GM23338 (cell line): ENCODE data around the gene PSMD3. TPM values are rescaled to one million over a fixed set of nuclear protein-coding genes. Genes with fewer than 3 reads are reported as not detected.

Experiments
- ATAC-seq: fragments of 200-7000 bp; cut with Tn5 transposase; 3 replicates; pipeline ENCODE4 v1.9.1; 2020
- DNase-seq: peaks from one replicate; pipeline ENCODE4 v3.0.0-alpha.2; 2015; ENCODE audit warnings: low spot score
- H2AFZ ChIP-seq: fragments of 200-600 bp; sonication (generic); 2 replicates; pipeline ENCODE4 v1.8.0; 2016; ENCODE audit warnings: antibody characterized with exemption, mild to moderate bottlenecking, moderate library complexity
- H3F3A ChIP-seq: fragments of 200-600 bp; sonication (generic); replicated peaks from 2 replicates; pipeline ENCODE4 v1.8.0; 2017; ENCODE audit warnings: antibody characterized with exemption, mixed run types, low read depth
- H3K27ac ChIP-seq: fragments of 200-600 bp; sonication (generic); 2 replicates; pipeline ENCODE4 v1.6.1; 2016; ENCODE audit warnings: low read depth
- H3K27me3 ChIP-seq: fragments of 200-600 bp; sonication (generic); 2 replicates; pipeline ENCODE4 v1.8.0; 2016; ENCODE audit warnings: mild to moderate bottlenecking, mixed run types, moderate library complexity; ENCODE audit not compliant: insufficient read depth
- H3K36me3 ChIP-seq: fragments of 200-600 bp; sonication (generic); 2 replicates; pipeline ENCODE4 v1.8.0; 2016; ENCODE audit warnings: mild to moderate bottlenecking; ENCODE audit not compliant: insufficient read depth
- H3K4me1 ChIP-seq: fragments of 200-600 bp; sonication (generic); 2 replicates; pipeline ENCODE4 v1.8.0; 2016; ENCODE audit warnings: mild to moderate bottlenecking, moderate library complexity; ENCODE audit not compliant: insufficient read depth
- H3K4me2 ChIP-seq: fragments of 200-600 bp; sonication (generic); 2 replicates; pipeline ENCODE4 v1.7.1; 2017; ENCODE audit warnings: mixed run types
- H3K4me3 ChIP-seq: fragments of 200-600 bp; sonication (generic); 2 replicates; pipeline ENCODE4 v1.6.1; 2016; ENCODE audit warnings: mixed run types
- H3K79me2 ChIP-seq: fragments of 200-600 bp; sonication (generic); replicated peaks from 2 replicates; pipeline ENCODE4 v1.8.0; 2017; ENCODE audit warnings: mild to moderate bottlenecking; ENCODE audit not compliant: insufficient read depth
- H3K9me2 ChIP-seq: fragments of 200-600 bp; sonication (generic); 2 replicates; pipeline ENCODE4 v1.8.0; 2017; ENCODE audit not compliant: insufficient read depth
- H4K20me1 ChIP-seq: fragments of 200-600 bp; sonication (generic); replicated peaks from 2 replicates; pipeline ENCODE4 v1.8.0; 2017; ENCODE audit warnings: mild to moderate bottlenecking; ENCODE audit not compliant: insufficient read depth
- H3K27ac Mint-ChIP-seq: 2 replicates; pipeline ENCODE4 v1.8.0; 2020; ENCODE audit warnings: inconsistent platforms, mild to moderate bottlenecking, moderate library complexity, mixed read lengths
- H3K27me3 Mint-ChIP-seq: 3 replicates; pipeline ENCODE4 v1.8.0; 2022; ENCODE audit warnings: low read depth, mild to moderate bottlenecking, moderate library complexity, mixed read lengths, inconsistent platforms; ENCODE audit not compliant: insufficient read depth, poor library complexity
- H3K36me3 Mint-ChIP-seq: 3 replicates; pipeline ENCODE4 v1.8.0; 2021; ENCODE audit warnings: low read depth, mild to moderate bottlenecking, inconsistent platforms, moderate library complexity, mixed read lengths
- H3K4me1 Mint-ChIP-seq: 3 replicates; pipeline ENCODE4 v1.8.0; 2020; ENCODE audit warnings: mild to moderate bottlenecking, inconsistent platforms, mixed read lengths
- H3K4me3 Mint-ChIP-seq: 3 replicates; pipeline ENCODE4 v1.8.0; 2021; ENCODE audit warnings: moderate library complexity, mild to moderate bottlenecking, inconsistent platforms, mixed read lengths
- H3K9me3 Mint-ChIP-seq: 3 replicates; pipeline ENCODE4 v1.8.0; 2020; ENCODE audit warnings: moderate library complexity, mild to moderate bottlenecking, inconsistent platforms, mixed read lengths
- CREB1 ChIP-seq: fragments of 250-450 bp; sonication (Bioruptor Pico); IDR thresholded peaks from 2 replicates; pipeline ENCODE4 v1.5.0; 2020; ENCODE audit warnings: low read depth, mild to moderate bottlenecking, moderate library complexity
- EZH2 ChIP-seq: fragments of 200-600 bp; sonication (generic); IDR thresholded peaks from one replicate; pipeline ENCODE4 v1.8.0; 2017; ENCODE audit warnings: antibody characterized with exemption, mild to moderate bottlenecking, low read depth; ENCODE audit not compliant: unreplicated experiment
- EZH2phosphoT487 ChIP-seq: fragments of 200-600 bp; sonication (generic); IDR thresholded peaks from one replicate; pipeline ENCODE4 v1.8.1; 2018; ENCODE audit warnings: antibody characterized with exemption; ENCODE audit not compliant: unreplicated experiment
- JUNB ChIP-seq: IDR thresholded peaks from one replicate; pipeline ENCODE4 v1.6.1; 2016; ENCODE audit warnings: antibody characterized with exemption; ENCODE audit not compliant: unreplicated experiment
- NANOG ChIP-seq: IDR thresholded peaks from 2 replicates; pipeline ENCODE4 v1.6.1; 2016; ENCODE audit warnings: antibody characterized with exemption, borderline replicate concordance
- POLR2AphosphoS5 ChIP-seq: IDR thresholded peaks from 2 replicates; pipeline ENCODE4 v1.6.1; 2016; ENCODE audit warnings: antibody characterized with exemption, low read depth
- STAT1 ChIP-seq: IDR thresholded peaks from one replicate; pipeline ENCODE4 v1.6.1; 2016; ENCODE audit warnings: antibody characterized with exemption; ENCODE audit not compliant: unreplicated experiment
- ZNF114 ChIP-seq: fragments of 250-450 bp; sonication (Bioruptor Pico); IDR thresholded peaks from 2 replicates; pipeline ENCODE4 v1.5.0; 2020; ENCODE audit warnings: mild to moderate bottlenecking, moderate library complexity
- ZNF331 ChIP-seq: fragments of 250-450 bp; sonication (Bioruptor Pico); IDR thresholded peaks from 2 replicates; pipeline ENCODE4 v1.5.0; 2020; ENCODE audit warnings: low read depth, mild to moderate bottlenecking, moderate library complexity
- polyA plus RNA-seq: library from polyadenylated mRNA; unstranded; fragments of >200 nt; fragmentation: Nextera tagmentation; extraction: Ambion mirVana; gene quantifications from 2 replicates; pipeline ENCODE4 v1.2.1, GENCODE V29; 2016
- total RNA-seq: library from RNA; depleted of rRNA; stranded (reverse); fragments of >200 nt; shearing (Covaris generic); gene quantifications from 2 replicates; pipeline ENCODE4 v1.2.3, GENCODE V29; 2014
- TF ChIP-seq, protein P1 (sequence below): fragments of 250-450 bp; sonication (Bioruptor Pico); IDR thresholded peaks from 2 replicates; pipeline ENCODE4 v1.5.0; 2020; ENCODE audit warnings: mild to moderate bottlenecking, moderate library complexity
- TF ChIP-seq, protein P2 (sequence below): IDR thresholded peaks from one replicate; pipeline ENCODE4 v1.6.1; 2018; ENCODE audit warnings: antibody characterized with exemption; ENCODE audit not compliant: unreplicated experiment

The PSMD3 gene
- total and polyA plus RNA-seq, 2 experiments from 2014 or later: 112 to 217 TPM

DNA sequence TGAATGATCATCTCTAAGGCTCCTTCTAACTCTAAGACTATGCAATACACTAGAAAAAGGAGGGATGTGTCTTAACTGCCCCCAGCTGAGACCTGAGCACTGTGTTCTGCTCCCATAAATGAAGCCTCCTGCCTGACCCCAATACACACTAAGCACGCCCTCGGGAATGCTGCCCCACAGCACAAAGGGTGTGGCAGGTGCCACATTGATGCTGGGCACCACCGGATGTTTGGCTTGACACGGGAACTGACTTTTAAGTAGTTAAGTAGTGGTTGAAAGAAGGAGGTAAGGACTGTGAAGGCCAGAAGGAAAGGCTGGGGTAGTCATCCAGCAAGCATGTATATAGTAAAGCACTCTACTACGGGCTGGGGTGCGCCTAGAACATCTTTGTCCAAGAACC, 13.8 kb upstream of the PSMD3 start:
- H2AFZ ChIP-seq: no peak overlapping the region
- H4K20me1 ChIP-seq: no peaks in the 10 kb centered on the region
- no peak overlapping the region for H3K4me2 ChIP-seq
- H3K27me3 ChIP-seq: no peaks in the 10 kb centered on the region
- ATAC-seq (no peak), DNase-seq (no peak)
- H3F3A ChIP-seq: no peaks in the 10 kb centered on the region
- H3K9me2 ChIP-seq: no peaks in the 10 kb centered on the region
- H3K4me1 ChIP-seq: no peaks in the 10 kb centered on the region
- Mint-ChIP-seq H3K4me3 (no peak overlapping the region), H3K27me3 (peaks cover 10% of the 10 kb centered on the region), H3K9me3 (no peaks in the 10 kb centered on the region), H3K36me3 (no peaks in the 10 kb centered on the region), H3K27ac (no peak overlapping the region), H3K4me1 (peaks cover 3% of the 10 kb centered on the region; the same call in 2 of the 3 replicates)
- no peak overlapping the region for H3K4me3 ChIP-seq
- no peaks in the 10 kb centered on the region for H3K36me3 ChIP-seq
- H3K27ac ChIP-seq: no peak overlapping the region
- H3K79me2 ChIP-seq: no peaks in the 10 kb centered on the region
- TF ChIP-seq POLR2AphosphoS5 (no peak), ZNF331 (CRISPR knock-in tag) (no peak), EZH2 (no peak), ZNF114 (CRISPR knock-in tag) (no peak), NANOG (no peak)

DNA sequence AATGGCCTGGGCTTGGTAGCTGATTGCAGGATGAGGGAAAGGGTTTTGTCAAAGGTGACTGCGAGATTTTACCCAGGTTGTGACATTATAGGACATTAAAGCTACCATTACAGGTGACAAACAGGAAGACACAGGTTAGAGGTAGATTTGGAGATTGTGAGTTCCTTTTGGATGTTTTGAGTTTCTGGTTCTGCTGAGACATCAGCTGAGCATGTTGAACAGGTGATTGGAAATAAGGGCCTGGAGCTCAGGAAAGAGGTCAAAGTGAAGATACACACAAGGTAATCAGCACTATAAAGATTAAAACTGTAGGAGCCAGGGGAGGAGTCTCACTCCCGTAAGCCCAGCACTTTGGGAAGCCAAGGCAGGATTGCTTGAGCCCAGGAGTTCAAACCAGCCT, 11.8 kb upstream of the PSMD3 start:
- Histone ChIP-seq H4K20me1 (no peaks in the 10 kb centered on the region), H2AFZ (no peak overlapping the region), H3K4me1 (no peaks in the 10 kb centered on the region), H3K27me3 (no peaks in the 10 kb centered on the region; the same call in 1 of the 2 replicates), H3F3A (no peaks in the 10 kb centered on the region), H3K36me3 (no peaks in the 10 kb centered on the region), H3K79me2 (no peaks in the 10 kb centered on the region), H3K9me2 (no peaks in the 10 kb centered on the region), H3K27ac (no peak overlapping the region), H3K4me3 (no peak overlapping the region), H3K4me2 (no peak overlapping the region)
- Mint-ChIP-seq H3K36me3 (no peaks in the 10 kb centered on the region), H3K4me3 (no peak overlapping the region), H3K9me3 (no peaks in the 10 kb centered on the region), H3K4me1 (peaks cover 2% of the 10 kb centered on the region; the same call in 2 of the 3 replicates), H3K27ac (no peak overlapping the region), H3K27me3 (peaks cover 11% of the 10 kb centered on the region)
- ATAC-seq (no peak), DNase-seq (no peak)
- TF ChIP-seq NANOG (no peak), EZH2phosphoT487 (no peak), POLR2AphosphoS5 (no peak), STAT1 (no peak), CREB1 (CRISPR knock-in tag) (no peak), ZNF331 (CRISPR knock-in tag) (no peak), EZH2 (no peak), JUNB (no peak), ZNF114 (CRISPR knock-in tag) (no peak)
- TF ChIP-seq, protein P1, sequence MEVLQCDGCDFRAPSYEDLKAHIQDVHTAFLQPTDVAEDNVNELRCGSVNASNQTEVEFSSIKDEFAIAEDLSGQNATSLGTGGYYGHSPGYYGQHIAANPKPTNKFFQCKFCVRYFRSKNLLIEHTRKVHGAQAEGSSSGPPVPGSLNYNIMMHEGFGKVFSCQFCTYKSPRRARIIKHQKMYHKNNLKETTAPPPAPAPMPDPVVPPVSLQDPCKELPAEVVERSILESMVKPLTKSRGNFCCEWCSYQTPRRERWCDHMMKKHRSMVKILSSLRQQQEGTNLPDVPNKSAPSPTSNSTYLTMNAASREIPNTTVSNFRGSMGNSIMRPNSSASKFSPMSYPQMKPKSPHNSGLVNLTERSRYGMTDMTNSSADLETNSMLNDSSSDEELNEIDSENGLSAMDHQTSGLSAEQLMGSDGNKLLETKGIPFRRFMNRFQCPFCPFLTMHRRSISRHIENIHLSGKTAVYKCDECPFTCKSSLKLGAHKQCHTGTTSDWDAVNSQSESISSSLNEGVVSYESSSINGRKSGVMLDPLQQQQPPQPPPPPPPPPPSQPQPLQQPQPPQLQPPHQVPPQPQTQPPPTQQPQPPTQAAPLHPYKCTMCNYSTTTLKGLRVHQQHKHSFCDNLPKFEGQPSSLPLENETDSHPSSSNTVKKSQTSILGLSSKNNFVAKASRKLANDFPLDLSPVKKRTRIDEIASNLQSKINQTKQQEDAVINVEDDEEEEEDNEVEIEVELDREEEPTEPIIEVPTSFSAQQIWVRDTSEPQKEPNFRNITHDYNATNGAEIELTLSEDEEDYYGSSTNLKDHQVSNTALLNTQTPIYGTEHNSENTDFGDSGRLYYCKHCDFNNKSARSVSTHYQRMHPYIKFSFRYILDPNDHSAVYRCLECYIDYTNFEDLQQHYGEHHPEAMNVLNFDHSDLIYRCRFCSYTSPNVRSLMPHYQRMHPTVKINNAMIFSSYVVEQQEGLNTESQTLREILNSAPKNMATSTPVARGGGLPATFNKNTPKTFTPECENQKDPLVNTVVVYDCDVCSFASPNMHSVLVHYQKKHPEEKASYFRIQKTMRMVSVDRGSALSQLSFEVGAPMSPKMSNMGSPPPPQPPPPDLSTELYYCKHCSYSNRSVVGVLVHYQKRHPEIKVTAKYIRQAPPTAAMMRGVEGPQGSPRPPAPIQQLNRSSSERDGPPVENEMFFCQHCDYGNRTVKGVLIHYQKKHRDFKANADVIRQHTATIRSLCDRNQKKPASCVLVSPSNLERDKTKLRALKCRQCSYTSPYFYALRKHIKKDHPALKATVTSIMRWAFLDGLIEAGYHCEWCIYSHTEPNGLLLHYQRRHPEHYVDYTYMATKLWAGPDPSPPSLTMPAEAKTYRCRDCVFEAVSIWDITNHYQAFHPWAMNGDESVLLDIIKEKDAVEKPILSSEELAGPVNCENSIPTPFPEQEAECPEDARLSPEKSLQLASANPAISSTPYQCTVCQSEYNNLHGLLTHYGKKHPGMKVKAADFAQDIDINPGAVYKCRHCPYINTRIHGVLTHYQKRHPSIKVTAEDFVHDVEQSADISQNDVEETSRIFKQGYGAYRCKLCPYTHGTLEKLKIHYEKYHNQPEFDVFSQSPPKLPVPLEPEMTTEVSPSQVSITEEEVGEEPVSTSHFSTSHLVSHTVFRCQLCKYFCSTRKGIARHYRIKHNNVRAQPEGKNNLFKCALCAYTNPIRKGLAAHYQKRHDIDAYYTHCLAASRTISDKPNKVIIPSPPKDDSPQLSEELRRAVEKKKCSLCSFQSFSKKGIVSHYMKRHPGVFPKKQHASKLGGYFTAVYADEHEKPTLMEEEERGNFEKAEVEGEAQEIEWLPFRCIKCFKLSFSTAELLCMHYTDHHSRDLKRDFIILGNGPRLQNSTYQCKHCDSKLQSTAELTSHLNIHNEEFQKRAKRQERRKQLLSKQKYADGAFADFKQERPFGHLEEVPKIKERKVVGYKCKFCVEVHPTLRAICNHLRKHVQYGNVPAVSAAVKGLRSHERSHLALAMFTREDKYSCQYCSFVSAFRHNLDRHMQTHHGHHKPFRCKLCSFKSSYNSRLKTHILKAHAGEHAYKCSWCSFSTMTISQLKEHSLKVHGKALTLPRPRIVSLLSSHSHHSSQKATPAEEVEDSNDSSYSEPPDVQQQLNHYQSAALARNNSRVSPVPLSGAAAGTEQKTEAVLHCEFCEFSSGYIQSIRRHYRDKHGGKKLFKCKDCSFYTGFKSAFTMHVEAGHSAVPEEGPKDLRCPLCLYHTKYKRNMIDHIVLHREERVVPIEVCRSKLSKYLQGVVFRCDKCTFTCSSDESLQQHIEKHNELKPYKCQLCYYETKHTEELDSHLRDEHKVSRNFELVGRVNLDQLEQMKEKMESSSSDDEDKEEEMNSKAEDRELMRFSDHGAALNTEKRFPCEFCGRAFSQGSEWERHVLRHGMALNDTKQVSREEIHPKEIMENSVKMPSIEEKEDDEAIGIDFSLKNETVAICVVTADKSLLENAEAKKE: no peak
- TF ChIP-seq, protein P2, sequence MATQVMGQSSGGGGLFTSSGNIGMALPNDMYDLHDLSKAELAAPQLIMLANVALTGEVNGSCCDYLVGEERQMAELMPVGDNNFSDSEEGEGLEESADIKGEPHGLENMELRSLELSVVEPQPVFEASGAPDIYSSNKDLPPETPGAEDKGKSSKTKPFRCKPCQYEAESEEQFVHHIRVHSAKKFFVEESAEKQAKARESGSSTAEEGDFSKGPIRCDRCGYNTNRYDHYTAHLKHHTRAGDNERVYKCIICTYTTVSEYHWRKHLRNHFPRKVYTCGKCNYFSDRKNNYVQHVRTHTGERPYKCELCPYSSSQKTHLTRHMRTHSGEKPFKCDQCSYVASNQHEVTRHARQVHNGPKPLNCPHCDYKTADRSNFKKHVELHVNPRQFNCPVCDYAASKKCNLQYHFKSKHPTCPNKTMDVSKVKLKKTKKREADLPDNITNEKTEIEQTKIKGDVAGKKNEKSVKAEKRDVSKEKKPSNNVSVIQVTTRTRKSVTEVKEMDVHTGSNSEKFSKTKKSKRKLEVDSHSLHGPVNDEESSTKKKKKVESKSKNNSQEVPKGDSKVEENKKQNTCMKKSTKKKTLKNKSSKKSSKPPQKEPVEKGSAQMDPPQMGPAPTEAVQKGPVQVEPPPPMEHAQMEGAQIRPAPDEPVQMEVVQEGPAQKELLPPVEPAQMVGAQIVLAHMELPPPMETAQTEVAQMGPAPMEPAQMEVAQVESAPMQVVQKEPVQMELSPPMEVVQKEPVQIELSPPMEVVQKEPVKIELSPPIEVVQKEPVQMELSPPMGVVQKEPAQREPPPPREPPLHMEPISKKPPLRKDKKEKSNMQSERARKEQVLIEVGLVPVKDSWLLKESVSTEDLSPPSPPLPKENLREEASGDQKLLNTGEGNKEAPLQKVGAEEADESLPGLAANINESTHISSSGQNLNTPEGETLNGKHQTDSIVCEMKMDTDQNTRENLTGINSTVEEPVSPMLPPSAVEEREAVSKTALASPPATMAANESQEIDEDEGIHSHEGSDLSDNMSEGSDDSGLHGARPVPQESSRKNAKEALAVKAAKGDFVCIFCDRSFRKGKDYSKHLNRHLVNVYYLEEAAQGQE: no peak
